NCI-H2107 treated with DMSO at 0.1 percent for 48 hours (cell line): ENCODE data around the gene SEC14L3.
"Not testable (repeated sequence)": the region's sequence is repeated elsewhere in the genome, so short reads cannot be mapped to it uniquely, and the experiment has no call there.

Source experiments
- DNase-seq: peaks from one replicate; lab custom pipeline; 2025; ENCODE audit not compliant: unreplicated experiment; lab: John Stamatoyannopoulos, UW

The SEC14L3 gene

DNA sequence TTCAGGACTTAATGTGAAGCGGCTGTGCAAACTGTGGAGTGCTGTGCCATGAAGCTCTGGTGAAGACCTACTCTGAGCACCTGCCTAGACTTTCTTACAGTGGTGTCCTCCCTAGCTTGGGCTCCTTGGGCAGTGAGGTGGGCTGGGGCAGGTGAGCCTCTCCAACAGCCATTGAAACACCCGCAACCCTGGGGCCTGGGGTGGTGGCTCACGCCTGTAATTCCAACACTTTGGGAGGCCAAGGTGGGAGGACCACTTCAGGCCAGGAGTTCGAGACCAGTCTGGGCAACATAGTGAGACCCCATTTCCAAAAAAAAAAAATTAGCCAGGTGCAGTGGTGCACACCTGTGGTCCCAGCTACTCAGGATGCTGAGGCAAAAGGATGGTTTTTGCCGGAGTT is 14.3 kb upstream of the SEC14L3 start:
- DNase-seq: no peak

- peak; percentile 16 for DNase-seq
Observed at GRCh38 chr22:30485362-30485988, 13.7 kb upstream of the SEC14L3 start.

- no peak for DNase-seq
Observed at GRCh38 chr22:30483169-30483568, 11.4 kb upstream of the SEC14L3 start.

DNA sequence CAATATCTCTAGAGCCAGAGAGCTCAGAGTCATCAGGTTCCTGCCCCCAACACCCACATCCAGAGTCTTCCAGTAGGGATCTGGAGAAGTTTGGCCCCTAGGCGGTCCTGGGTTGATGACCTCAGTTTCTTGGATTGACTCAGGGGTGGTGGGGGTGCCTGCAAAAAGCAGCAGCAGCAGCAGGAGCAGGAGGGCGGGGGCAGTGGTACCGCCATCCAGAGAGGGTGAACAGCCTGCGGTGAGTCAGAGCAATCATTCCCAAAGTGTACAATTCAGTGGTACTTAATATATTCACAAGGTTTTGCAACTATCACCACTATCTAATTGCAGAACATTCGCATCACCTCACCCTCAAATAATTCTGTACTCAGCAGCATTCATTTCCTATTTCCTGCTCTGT is 9.9 kb upstream of the SEC14L3 start:
- DNase-seq: no peak

- no peak for DNase-seq
Observed at GRCh38 chr22:30479981-30480380, 8.2 kb upstream of the SEC14L3 start.

- DNase-seq: peak; percentile 81
Observed at GRCh38 chr22:30474683-30475424, 3.0 kb upstream of the SEC14L3 start.

- no peak for DNase-seq
Observed at GRCh38 chr22:30474121-30474520, 2.3 kb upstream of the SEC14L3 start.

- DNase-seq: no peak
Observed at GRCh38 chr22:30472994-30473720, 1.3 kb upstream of the SEC14L3 start.

DNA sequence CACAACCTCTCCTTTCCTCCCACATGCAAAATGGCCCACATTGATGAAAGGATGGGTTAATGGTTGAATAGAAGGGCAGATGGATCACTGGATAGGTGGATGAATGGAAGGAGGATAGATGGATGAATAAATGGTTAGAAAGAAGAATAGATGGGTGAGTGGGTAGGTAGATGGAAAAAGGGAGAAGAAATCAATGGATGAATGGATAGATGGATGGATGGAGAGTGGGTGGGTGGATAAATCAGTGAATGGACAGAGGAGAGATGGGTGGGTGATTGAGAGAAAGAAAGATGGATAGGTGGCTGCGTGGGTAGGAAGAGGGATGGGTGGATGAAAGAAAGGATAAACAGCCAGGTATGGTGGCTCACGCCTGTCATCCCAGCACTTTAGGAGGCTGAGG is 1.2 kb downstream of the SEC14L3 start:
- no peak for DNase-seq

DNA sequence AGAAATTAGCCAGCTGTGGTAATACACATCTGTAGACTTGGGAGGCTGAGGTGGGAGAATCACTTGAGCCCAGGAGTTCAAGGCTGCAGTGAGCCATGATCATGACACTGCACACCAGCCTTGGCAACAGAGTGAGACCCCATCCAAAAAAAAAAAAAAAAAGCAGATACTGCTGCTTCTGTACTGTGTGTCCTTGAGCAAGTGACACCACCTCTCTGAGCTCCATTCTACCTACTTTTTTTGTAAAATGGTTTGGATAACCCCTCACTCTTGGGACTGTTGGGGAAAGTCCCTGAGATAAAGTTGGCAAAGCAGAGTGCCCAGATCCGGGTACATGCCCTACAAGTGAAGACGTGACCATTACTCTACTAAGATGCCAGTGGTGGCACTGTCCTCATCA is 2.7 kb downstream of the SEC14L3 start:
- DNase-seq: no peak

GRCh38 chr22:30460555-30460954 is 11.3 kb downstream of the SEC14L3 start:
- not testable (repeated sequence) for DNase-seq

DNA sequence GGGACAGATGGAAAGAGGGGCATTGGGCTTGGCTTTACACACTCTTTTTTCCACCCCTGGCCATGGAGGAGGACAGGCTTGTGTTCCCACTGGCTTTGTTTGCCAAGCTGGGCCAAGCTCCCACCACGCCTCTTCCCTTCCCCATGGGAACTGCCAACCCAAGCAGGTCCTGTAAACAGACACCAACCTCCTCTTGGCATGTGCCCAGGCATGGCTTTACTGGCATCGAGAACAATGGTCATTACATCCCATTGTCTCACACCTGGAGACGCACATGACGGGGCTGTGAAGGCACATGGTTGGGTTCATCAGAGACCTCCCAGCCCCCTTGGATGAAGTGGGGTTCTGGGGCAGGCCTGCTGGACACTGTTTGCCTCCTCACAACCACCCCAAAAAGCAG is 11.7 kb downstream of the SEC14L3 start:
- DNase-seq: peak; percentile 29

GRCh38 chr22:30459181-30460052 is 12.4 kb downstream of the SEC14L3 start:
- no peak for DNase-seq

GRCh38 chr22:30457981-30458380 is 13.8 kb downstream of the SEC14L3 start:
- DNase-seq: no peak

- DNase-seq: no peak
Observed at GRCh38 chr22:30455075-30455840, 16.6 kb downstream of the SEC14L3 start.

DNA sequence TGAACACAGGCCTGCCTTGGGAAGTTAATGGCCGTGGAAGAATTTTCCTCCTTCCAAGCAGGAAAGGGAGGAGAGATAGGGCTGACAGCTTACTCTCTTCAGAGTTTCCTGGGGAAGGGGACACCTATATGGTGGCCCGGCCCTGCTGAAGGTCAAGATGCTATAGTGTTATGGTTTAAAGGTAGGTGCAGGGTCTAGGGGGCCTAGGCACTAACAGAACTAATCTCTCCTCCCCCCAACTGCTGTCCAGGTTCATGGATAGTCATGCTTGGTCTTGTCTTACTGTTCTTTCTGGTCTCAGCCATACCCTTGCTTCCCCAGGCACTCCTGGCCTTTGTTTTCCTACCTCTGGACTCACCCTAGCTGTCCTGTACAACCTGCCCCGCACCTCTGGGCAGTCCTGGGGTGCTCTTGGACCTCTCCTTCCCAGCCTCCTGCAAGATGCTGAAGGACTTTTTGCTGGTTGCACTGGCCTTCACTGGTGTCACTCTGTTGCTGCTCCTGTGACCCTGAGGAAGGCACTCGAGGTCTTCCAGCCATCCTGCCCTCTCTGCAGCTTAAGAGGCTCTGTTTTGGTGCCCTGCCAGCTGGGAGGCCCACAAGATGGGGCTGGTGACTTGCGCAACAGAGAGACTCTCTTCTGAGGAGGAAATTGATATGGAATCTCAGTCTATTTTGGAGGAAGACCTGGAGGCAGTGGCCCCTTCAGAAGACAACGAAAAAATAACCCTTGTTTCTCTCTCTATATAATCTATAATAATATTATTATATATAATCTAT is 17.9 kb downstream of the SEC14L3 start:
- DNase-seq: peak; percentile 12

GRCh38 chr22:30452861-30453260 is 19.0 kb downstream of the SEC14L3 start:
- DNase-seq: peak; percentile 34

DNA sequence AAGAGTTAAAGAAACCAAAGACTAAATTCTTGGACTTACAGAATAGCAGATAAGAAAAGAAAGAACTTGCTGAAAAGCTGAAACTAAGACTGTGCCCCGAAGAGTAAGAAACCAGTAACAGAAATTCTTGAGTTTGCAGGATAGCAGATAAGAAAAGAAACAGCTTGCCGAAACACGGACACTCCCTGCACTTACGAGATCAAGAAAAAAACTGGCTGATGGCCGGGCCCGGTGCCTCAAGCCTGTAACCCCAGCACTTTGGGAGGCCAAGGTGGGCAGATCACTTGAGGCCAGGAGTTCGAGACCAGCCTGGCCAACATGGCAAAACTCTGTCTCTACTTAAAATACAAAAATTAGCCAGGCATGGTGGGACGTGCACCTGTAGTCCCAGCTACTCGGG is 20.3 kb downstream of the SEC14L3 start:
- not testable (repeated sequence) for DNase-seq

DNA sequence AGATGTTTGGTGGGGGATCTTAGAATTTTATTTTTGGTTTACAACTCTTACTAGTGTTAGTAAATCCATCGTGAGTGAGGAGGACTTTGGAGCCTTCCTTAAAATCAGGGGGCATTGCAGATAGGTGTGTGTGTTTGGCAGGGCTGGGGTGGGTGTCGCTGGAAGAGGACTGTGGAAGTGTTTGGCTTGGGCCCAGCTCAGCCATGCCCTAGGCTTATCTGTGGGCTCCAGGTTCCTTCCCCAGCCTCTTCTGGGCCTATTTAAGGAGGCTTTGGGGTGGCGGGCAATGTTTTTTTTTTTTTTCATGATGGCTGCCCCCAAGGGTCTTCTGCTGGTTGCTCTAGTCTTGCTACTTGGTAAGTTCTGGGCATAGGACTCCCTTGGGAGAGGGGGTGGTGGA is 24.2 kb downstream of the SEC14L3 start:
- DNase-seq: no peak
